Pancreas (tissue), 10 donors: ENCODE measurements around the gene SLC32A1. TPM values are rescaled to one million over a fixed set of nuclear protein-coding genes. Genes with fewer than 3 reads are reported as not detected.

Experiments used
- ATAC-seq, 4 donors: fragments of 200-7000 bp; cut with Tn5 transposase; one replicate each; pipeline versions ENCODE4 v1.8.0 to v1.9.1; 2020; ENCODE audit warnings: mild to moderate bottlenecking in 4 of 4, moderate library complexity in 4 of 4
- DNase-seq, 6 donors: peaks; one replicate each; pipeline ENCODE4 v3.0.0-alpha.2; 2020
- FAIRE-seq: peaks from 2 replicates; lab custom pipeline; 2012; peaks lifted over from hg19 to GRCh38; lab: Jason Lieb, UNC
- H3K27ac ChIP-seq, 4 donors: fragments of 200-600 bp; sonication (generic); 1 replicate in 3 of 4; 2 replicates in 1 of 4; pipeline versions ENCODE4 v1.5.0 to v1.8.0; 2020
- H3K27me3 ChIP-seq, 4 donors: fragments of 200-600 bp; one replicate each; pipeline ENCODE4 v1.8.0; 2021
- H3K36me3 ChIP-seq, 3 donors: fragments of 200-600 bp; sonication (generic) in 1 of 3; one replicate each; pipeline versions ENCODE4 v1.5.0 to v1.8.0; 2020 to 2021
- H3K4me1 ChIP-seq, 3 donors: fragments of 200-600 bp; one replicate each; pipeline ENCODE4 v1.8.0; 2021
- H3K4me3 ChIP-seq, 4 donors: fragments of 200-600 bp; sonication (generic) in 2 of 4; one replicate each; pipeline versions ENCODE4 v1.5.0 to v1.8.0; 2020 to 2021
- H3K9me3 ChIP-seq, 4 donors: fragments of 200-600 bp; one replicate each; pipeline ENCODE4 v1.8.0; 2021
- WGBS, 2 donors: extraction: QIAGEN DNeasy Blood & Tissue Kit; methylation state at CpG; one replicate each; pipeline ENCODE4 v1.1.7; 2013; 5-methylcytosine and 5-hydroxymethylcytosine counted together
- intact Hi-C, 3 donors: fragments of 100-400 bp; cut with DNase I; formaldehyde crosslinking; loops; one replicate each; pipeline versions ENCODE4 v1.11.1 to v1.14.2; 2022
- polyA plus RNA-seq, 2 donors: library from polyadenylated mRNA; stranded (reverse); fragments of 200-250 nt; gene quantifications; one replicate each; pipeline ENCODE4 v1.2.3, GENCODE V29; 2013
- total RNA-seq, 6 donors: library from RNA; stranded (reverse); fragmentation: NEBNext Ultra II Directional in 4 of 6; extraction: Animal tissue kit (Norgen Biotek cat#: 25700) in 4 of 6; gene quantifications; one replicate each; pipeline versions ENCODE4 v1.2.1 to v1.2.4, GENCODE V29; 2021 to 2023
- TF ChIP-seq, protein P1 (sequence below), 4 donors: fragments of 200-600 bp; sonication (generic) in 3 of 4; IDR thresholded peaks; one replicate each; pipeline versions ENCODE4 v1.5.0 to v1.8.0; 2021; ENCODE audit warnings: antibody characterized with exemption in 4 of 4
- donor health status: healthy with polysubstance abuse.
- donor health status: DM: no; HTN: no; CAD: no; lungs with moderate emphysema.
- donor health status: DM: no; HTN: no; CAD: no.
- donor health status: control.
- donor health status: control.
- donor health status: Bipolar disorder and iron deficiency.
- donor health status: DM: yes; HTN: yes; CAD: no.
- donor health status: DM: no; HTN: no; CAD: no.
- donor health status: DM: no; HTN: no; CAD: no.
- donor health status: DM: yes; HTN: yes; CAD: no.

The SLC32A1 gene
- total and polyA plus RNA-seq, 8 donors = not detected

DNA sequence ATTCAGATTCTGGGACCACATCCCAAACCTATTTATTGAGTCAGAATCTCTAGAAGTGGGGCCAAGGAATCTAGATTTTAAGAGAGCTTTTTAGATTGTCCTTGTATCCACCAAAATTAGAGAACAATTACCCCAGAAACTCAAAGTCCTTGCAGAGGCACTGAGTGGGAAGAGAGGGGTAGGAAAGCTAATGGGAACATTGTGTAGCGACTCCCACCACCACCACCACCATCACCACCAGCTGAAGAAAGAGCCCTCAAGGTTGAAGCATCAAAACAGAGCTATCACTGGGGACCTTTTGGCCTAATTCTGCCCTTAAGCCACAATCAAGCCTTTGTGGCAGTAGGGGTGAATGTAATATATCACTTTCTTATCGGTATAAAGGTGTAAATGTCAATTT lies 39.0 kb upstream of the SLC32A1 start:
- Histone ChIP-seq H3K27me3 (peaks cover 0 to 12% (median 0%) of the 10 kb centered on the region in 4 donors), H3K27ac (no peak overlapping the region), H3K9me3 (no peaks in the 10 kb centered on the region), H3K4me1 (no peaks in the 10 kb centered on the region), H3K4me3 (no peak overlapping the region), H3K36me3 (no peaks in the 10 kb centered on the region)
- intact Hi-C loops = no loop called here
- TF ChIP-seq, protein P1, sequence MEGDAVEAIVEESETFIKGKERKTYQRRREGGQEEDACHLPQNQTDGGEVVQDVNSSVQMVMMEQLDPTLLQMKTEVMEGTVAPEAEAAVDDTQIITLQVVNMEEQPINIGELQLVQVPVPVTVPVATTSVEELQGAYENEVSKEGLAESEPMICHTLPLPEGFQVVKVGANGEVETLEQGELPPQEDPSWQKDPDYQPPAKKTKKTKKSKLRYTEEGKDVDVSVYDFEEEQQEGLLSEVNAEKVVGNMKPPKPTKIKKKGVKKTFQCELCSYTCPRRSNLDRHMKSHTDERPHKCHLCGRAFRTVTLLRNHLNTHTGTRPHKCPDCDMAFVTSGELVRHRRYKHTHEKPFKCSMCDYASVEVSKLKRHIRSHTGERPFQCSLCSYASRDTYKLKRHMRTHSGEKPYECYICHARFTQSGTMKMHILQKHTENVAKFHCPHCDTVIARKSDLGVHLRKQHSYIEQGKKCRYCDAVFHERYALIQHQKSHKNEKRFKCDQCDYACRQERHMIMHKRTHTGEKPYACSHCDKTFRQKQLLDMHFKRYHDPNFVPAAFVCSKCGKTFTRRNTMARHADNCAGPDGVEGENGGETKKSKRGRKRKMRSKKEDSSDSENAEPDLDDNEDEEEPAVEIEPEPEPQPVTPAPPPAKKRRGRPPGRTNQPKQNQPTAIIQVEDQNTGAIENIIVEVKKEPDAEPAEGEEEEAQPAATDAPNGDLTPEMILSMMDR (IDR thresholded peaks at IDR 0.05) = no peak
- ATAC-seq (no peak), DNase-seq (no peak), FAIRE-seq (no peak)
- 33 to 46% methylated on average over 2 of the region's 2 CpGs for WGBS, 2 donors

- TF ChIP-seq, protein P1 (IDR thresholded peaks at IDR 0.05) = no peak
- Histone ChIP-seq H3K9me3 (no peaks in the 10 kb centered on the region), H3K36me3 (no peaks in the 10 kb centered on the region), H3K4me3 (no peak overlapping the region), H3K27me3 (peaks cover 0 to 12% (median 0%) of the 10 kb centered on the region in 4 donors), H3K27ac (no peak overlapping the region), H3K4me1 (no peaks in the 10 kb centered on the region)
- DNase-seq = peak in 5 of 6 donors; percentile 6 to 71 (median 33)
- FAIRE-seq = no peak
- peak in 3 of 4 donors; percentile 60 to 88 (median 73) for ATAC-seq
- WGBS, 2 donors = 11 to 12% methylated on average over 14 of the region's 14 CpGs
- intact Hi-C loops = no loop called here
Observed at GRCh38 chr20:38685853-38686473, 38.3 kb upstream of the SLC32A1 start.

GRCh38 chr20:38692436-38693411 lies 31.6 kb upstream of the SLC32A1 start:
- intact Hi-C loops = no loop called here
- WGBS, 2 donors = 8 to 15% methylated on average over 13 of the region's 13 CpGs
- FAIRE-seq (no peak), ATAC-seq (peak in 2 of 4 donors; percentile 60 to 72), DNase-seq (peak in 4 of 6 donors; percentile 8 to 44 (median 30))
- no peaks in the 10 kb centered on the region for H3K4me1 ChIP-seq
- no peak overlapping the region for H3K27ac ChIP-seq
- no peaks in the 10 kb centered on the region for H3K36me3 ChIP-seq
- H3K4me3 ChIP-seq = no peak overlapping the region
- H3K27me3 ChIP-seq = peaks cover 0 to 9% (median 0%) of the 10 kb centered on the region in 4 donors
- H3K9me3 ChIP-seq = no peaks in the 10 kb centered on the region
- TF ChIP-seq, protein P1 (IDR thresholded peaks at IDR 0.05) = no peak

GRCh38 chr20:38697306-38697705 lies 27.0 kb upstream of the SLC32A1 start:
- no peak for DNase-seq
- peak in 1 of 4 donors; percentile 30 for ATAC-seq
- Histone ChIP-seq H3K4me3 (no peak overlapping the region), H3K4me1 (no peaks in the 10 kb centered on the region), H3K27ac (no peak overlapping the region), H3K27me3 (no peaks in the 10 kb centered on the region), H3K9me3 (no peaks in the 10 kb centered on the region), H3K36me3 (no peaks in the 10 kb centered on the region)
- 45 to 49% methylated on average over 9 of the region's 9 CpGs for WGBS, 2 donors
- no peak for FAIRE-seq
- TF ChIP-seq, protein P1 (IDR thresholded peaks at IDR 0.05) = no peak
- intact Hi-C loops = no loop called here
